ENCODE data around the gene SHCBP1. TPM values are rescaled to one million over a fixed set of nuclear protein-coding genes. Genes with fewer than 3 reads are reported as not detected.

The SHCBP1 gene
- total and polyA plus RNA-seq, 10 of the 15 experiments (the other 5 are each of a cell fraction or from before 2014, with no cell fraction given) = 9.5 to 73.3 (median 30.2) TPM

GRCh38 chr16:46658925-46659324 is 37.7 kb upstream of the SHCBP1 start (continued):
- no peak for TF ChIP-seq SUZ12 (IDR thresholded peaks at IDR 0.05; ENCODE audit: unreplicated experiment)
- no peak for TF ChIP-seq CHD2 (IDR thresholded peaks at IDR 0.05; ENCODE audit: borderline replicate concordance, low read depth, low read length)
- TF ChIP-seq ZSCAN29 (IDR thresholded peaks at IDR 0.05) = no peak
- TF ChIP-seq EGR1 (IDR thresholded peaks at IDR 0.05; ENCODE audit: borderline replicate concordance in 1 of 2, low read depth in 2 of 2, low read length in 2 of 2) = 0 out of 3 replicates have a peak, but pooled peaks of 1 of the 2 experiments have one; percentile 43
- no peak for TF ChIP-seq BMI1 (IDR thresholded peaks at IDR 0.05; ENCODE audit: borderline replicate concordance)
- peak in 1 of 2 experiments; percentile 94; a peak in 2 of 4 replicates for TF ChIP-seq ETV6 (conservative IDR thresholded peaks at IDR 0.05 in 1 of 2, IDR thresholded peaks at IDR 0.05 in 1 of 2; ENCODE audit: borderline replicate concordance in 1 of 2, low read depth in 1 of 2)
- TF ChIP-seq SREBF1 (IDR thresholded peaks at IDR 0.05; ENCODE audit: low read length) = no peak
- TF ChIP-seq WRNIP1 (IDR thresholded peaks at IDR 0.05; ENCODE audit: borderline replicate concordance, low read depth, low read length) = 0 out of 2 replicates have a peak, but pooled peaks have one; percentile 63
- no peak for TF ChIP-seq EZH2 (IDR thresholded peaks at IDR 0.05; ENCODE audit: borderline replicate concordance, control insufficient read depth, low read depth, low read length)
- no peak for TF ChIP-seq USF2 (IDR thresholded peaks at IDR 0.05; ENCODE audit: borderline replicate concordance, low read depth, low read length)
- TF ChIP-seq TAF1 (IDR thresholded peaks at IDR 0.05; ENCODE audit: borderline replicate concordance, low read depth, low read length) = no peak
- no peak for TF ChIP-seq ZBTB33 (IDR thresholded peaks at IDR 0.05)
- TF ChIP-seq JUND (IDR thresholded peaks at IDR 0.05; ENCODE audit: low read depth, low read length) = no peak
- TF ChIP-seq LARP7 (IDR thresholded peaks at IDR 0.05) = no peak
- TF ChIP-seq SREBF2 (IDR thresholded peaks at IDR 0.05; ENCODE audit: low read length) = no peak
- peak; percentile 46; the same call in 1 of the 2 replicates for TF ChIP-seq CREM (IDR thresholded peaks at IDR 0.05; ENCODE audit: low read depth)
- no peak for TF ChIP-seq RELA (IDR thresholded peaks at IDR 0.05; ENCODE audit: borderline replicate concordance, partially characterized antibody)
- no peak for TF ChIP-seq JUNB (IDR thresholded peaks at IDR 0.05)
- peak; percentile 29; the same call in 1 of the 2 replicates for TF ChIP-seq PAX5 (IDR thresholded peaks at IDR 0.05; ENCODE audit: borderline replicate concordance, low read depth, low read length)
- TF ChIP-seq PML (IDR thresholded peaks at IDR 0.05; ENCODE audit: low read length) = 0 out of 2 replicates have a peak, but pooled peaks have one; percentile 57
- TF ChIP-seq STAT1 (conservative IDR thresholded peaks at IDR 0.05) = no peak
- TF ChIP-seq SRF (IDR thresholded peaks at IDR 0.05; ENCODE audit: low read depth in 2 of 2, low read length in 2 of 2) = 0 out of 4 replicates have a peak, but pooled peaks of 1 of the 2 experiments have one; percentile 40
- no peak for TF ChIP-seq MEF2B (IDR thresholded peaks at IDR 0.05; ENCODE audit: partially characterized antibody, poor library complexity, severe bottlenecking)
- no peak for TF ChIP-seq FOS (IDR thresholded peaks at IDR 0.05; ENCODE audit: borderline replicate concordance, extremely low read depth, insufficient read length)
- TF ChIP-seq YY1 (IDR thresholded peaks at IDR 0.05; ENCODE audit: low read depth, low read length) = peak; percentile 60
- no peak for TF ChIP-seq ZNF207 (IDR thresholded peaks at IDR 0.05; ENCODE audit: borderline replicate concordance)
- TF ChIP-seq RB1 (IDR thresholded peaks at IDR 0.05; ENCODE audit: borderline replicate concordance) = no peak
- TF ChIP-seq ZBED1 (IDR thresholded peaks at IDR 0.05; ENCODE audit: borderline replicate concordance) = no peak
- TF ChIP-seq SMC3 (IDR thresholded peaks at IDR 0.05; ENCODE audit: borderline replicate concordance, low read length) = no peak
- no peak for TF ChIP-seq HCFC1 (IDR thresholded peaks at IDR 0.05; ENCODE audit: low read length)
